Retinal pigment epithelial cell (primary cell): ENCODE measurements around the gene POLR1G.

Experiments used
- DNase-seq: peaks from one replicate; pipeline ENCODE4 v3.0.0-alpha.2; 2010; ENCODE audit warnings: low read depth
- H3K4me3 ChIP-seq: 2 replicates; pipeline ENCODE4 v1.5.1; 2011; ENCODE audit warnings: mild to moderate bottlenecking, low read length, control low read depth, moderate library complexity
- CTCF ChIP-seq: conservative IDR thresholded peaks from 2 replicates; pipeline ENCODE4 v1.5.1; 2011; ENCODE audit warnings: low read depth, low read length, control low read depth, inconsistent platforms

Gene POLR1G

GRCh38 chr19:45380107-45380506, 26.3 kb upstream of the POLR1G start:
- no peak for DNase-seq
- TF ChIP-seq CTCF: no peak
- H3K4me3 ChIP-seq: no peak overlapping the region

DNA sequence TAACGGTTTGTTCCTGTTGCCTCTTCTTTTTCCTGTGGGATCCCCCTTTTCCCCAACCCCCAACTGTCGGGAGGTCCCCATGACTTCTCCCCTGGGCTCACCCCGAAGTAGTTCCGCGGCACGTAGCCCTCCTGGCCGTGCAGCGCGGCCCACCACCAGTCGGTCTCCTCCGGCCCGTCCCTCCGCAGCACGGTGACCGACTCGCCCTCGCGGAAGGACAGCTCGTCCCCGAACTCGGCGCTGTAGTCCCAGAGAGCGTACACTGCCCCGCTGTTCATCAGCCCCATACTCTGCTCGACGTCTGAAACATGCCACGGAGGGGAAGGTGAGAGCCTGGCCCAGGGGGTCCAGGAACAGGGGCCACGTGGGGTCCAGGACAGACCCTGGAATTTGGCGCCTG, 24.0 kb upstream of the POLR1G start:
- TF ChIP-seq CTCF: no peak
- no peak overlapping the region for H3K4me3 ChIP-seq
- no peak for DNase-seq

DNA sequence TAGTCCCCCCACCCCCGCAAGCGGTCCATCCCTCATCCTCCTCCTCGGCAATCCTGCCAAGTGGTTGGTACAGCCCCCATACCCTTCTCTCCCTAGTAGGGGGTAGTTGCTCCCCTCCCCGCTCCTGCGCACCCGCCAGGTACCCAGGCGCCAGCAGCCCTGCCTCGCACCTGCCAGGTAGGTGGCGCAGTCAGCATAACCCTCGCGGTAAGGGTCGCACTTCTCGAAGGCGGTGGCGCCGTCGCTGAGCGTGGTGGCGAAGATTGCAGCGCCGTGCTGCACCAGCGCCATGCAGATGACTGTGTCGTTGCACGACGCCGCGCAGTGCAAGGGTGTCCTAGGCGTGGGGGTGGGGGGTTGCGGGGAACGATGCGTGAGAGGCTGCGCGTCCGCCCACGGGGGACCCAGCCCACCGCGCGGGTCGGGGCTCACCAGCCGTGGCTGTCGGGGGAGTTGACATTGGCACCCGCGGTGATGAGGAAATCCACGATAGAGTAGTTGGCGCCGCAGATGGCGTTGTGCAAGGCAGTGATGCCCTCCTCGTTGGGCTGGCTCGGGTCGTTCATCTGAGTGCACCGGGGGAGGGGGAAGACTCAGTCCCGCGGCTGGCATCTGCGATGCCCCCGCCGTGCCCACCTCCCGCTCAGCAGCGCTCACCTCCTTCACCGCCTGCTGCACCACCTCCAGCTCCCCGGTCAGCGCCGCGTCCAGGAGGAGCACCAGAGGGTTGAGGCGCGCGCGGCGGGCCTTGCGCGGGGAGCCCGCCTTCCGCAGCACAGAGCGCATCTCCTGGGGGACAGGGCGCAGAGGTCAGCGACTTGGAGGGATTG, 20.8 kb upstream of the POLR1G start:
- H3K4me3 ChIP-seq: no peak overlapping the region
- no peak for TF ChIP-seq CTCF
- no peak for DNase-seq

GRCh38 chr19:45391346-45391745, 15.1 kb upstream of the POLR1G start:
- no peak overlapping the region for H3K4me3 ChIP-seq
- DNase-seq: no peak
- no peak for TF ChIP-seq CTCF

DNA sequence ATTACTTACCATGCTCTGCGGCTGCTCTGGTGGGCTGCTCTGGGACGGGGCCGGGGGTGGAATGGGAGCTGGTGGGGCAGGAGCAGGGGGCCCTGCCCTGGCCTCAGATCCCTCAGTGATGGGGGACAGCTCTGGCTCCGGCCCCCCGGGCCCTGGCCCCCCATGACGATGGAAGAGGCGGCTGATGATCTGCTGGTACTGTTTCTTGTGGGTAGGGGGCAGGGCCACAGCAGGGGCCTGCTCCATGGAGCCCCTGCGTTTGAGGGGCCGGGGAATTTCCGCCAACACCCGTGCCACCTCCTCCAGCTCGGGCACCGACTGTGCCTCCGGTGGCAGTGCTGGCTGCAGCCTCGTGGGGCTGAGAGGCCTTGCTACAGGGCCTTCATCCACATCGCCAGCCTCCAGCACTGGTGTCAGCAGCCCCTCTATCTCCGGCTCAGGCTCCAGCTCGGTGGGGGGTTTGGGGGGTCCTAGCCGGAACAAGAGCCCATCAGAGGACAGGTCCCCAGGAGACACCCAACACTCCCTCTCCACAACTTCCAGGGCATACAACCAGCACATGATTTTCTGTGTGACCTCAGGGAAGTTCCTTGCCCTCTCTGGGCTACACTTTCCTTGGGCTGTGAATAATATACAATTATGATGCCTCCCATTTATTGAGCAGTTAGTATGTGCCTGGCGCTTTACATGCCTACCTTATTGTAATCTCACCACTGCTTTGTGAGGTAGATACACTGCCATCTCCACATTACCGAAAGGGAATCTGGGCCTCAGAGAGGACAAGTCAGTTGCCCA, 14.4 kb upstream of the POLR1G start:
- no peak for TF ChIP-seq CTCF
- H3K4me3 ChIP-seq: no peak overlapping the region
- DNase-seq: no peak

DNA sequence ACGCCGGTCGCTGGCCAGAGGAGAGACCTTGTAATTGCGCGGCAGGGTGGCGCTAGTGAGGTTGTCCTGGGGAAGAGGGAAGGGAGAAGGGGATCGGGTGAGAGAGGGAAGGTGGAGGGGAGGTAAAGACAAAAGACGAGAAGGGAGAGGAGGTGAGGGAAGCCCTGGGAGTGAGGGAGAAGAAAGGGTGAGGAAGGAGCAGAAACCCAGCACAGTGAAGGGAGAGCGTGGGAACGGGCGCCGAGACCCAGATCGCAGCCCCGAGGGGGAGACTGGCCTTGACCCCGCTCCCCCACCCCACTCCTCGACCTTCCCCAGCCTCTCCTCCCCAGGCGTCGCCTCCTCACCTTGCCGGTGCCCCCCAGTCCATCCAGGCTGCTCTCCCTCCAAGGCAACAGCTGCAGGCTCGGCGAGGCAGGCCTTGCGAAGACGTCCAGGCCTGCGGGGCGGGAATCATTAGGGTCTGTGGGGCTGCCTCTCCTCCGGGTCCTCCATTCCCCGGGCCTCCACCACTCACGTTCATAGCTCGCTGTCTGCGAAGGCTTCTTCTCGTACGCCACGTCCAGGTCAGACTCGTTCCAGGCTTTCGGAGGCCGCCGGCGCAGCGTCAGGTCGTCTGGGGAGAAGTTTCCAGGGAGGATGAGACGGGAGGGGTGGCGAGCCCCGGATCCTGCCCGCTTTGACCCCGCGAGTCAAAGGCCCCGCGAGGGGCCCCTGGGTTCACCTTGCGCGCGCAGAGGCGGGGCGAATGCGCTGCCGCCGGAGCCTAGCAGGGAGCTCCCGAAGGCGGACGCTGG, 10.4 kb upstream of the POLR1G start:
- no peak for TF ChIP-seq CTCF
- DNase-seq: no peak
- no peak overlapping the region for H3K4me3 ChIP-seq
